Thymus (tissue), 11 donors: Measurements from ENCODE around the gene AMD1. TPM values are rescaled to one million over a fixed set of nuclear protein-coding genes. Genes with fewer than 3 reads are reported as not detected.

Source experiments
- DNase-seq, 9 donors: peaks; one replicate each; pipeline ENCODE4 v3.0.0-alpha.2; 2013; ENCODE audit warnings: low spot score in 9 of 9, low read depth in 6 of 9, missing footprints in 1 of 9
- H3K27ac ChIP-seq, 2 donors: one replicate each; pipeline ENCODE4 v1.5.1; 2013; ENCODE audit warnings: control low read depth in 1 of 2, low read depth in 1 of 2, low read length in 1 of 2, mild to moderate bottlenecking in 1 of 2, moderate library complexity in 1 of 2
- H3K27me3 ChIP-seq, 2 donors: one replicate each; pipeline ENCODE4 v1.5.1; 2013; ENCODE audit warnings: low read length in 1 of 2; ENCODE audit not compliant: control insufficient read depth in 2 of 2, insufficient read depth in 1 of 2
- H3K36me3 ChIP-seq, 2 donors: one replicate each; pipeline ENCODE4 v1.5.1; 2013; ENCODE audit warnings: low read length in 1 of 2, mild to moderate bottlenecking in 1 of 2, moderate library complexity in 1 of 2; ENCODE audit not compliant: control insufficient read depth in 2 of 2, insufficient read depth in 2 of 2
- H3K4me1 ChIP-seq, 2 donors: one replicate each; pipeline ENCODE4 v1.5.1; 2013; ENCODE audit warnings: low read length in 2 of 2; ENCODE audit not compliant: control insufficient read depth in 2 of 2, insufficient read depth in 2 of 2
- H3K4me3 ChIP-seq, 2 donors: one replicate each; pipeline ENCODE4 v1.5.1; 2013; ENCODE audit warnings: low read length in 2 of 2, control low read depth in 1 of 2, mild to moderate bottlenecking in 1 of 2
- H3K9me3 ChIP-seq, 2 donors: one replicate each; pipeline ENCODE4 v1.5.1; 2013; ENCODE audit warnings: low read length in 1 of 2, mild to moderate bottlenecking in 1 of 2; ENCODE audit not compliant: control insufficient read depth in 2 of 2, insufficient read depth in 1 of 2
- WGBS: extraction: QIAGEN DNeasy Blood & Tissue Kit; methylation state at CpG from one replicate; pipeline ENCODE4 v1.1.7; 2013; 5-methylcytosine and 5-hydroxymethylcytosine counted together
- polyA plus RNA-seq: library from polyadenylated mRNA; stranded (reverse); fragments of 200-250 nt; gene quantifications from one replicate; pipeline ENCODE4 v1.2.3, GENCODE V29; 2013
- total RNA-seq: library from RNA; stranded (reverse); fragments of 120-200 nt; gene quantifications from one replicate; pipeline ENCODE4 v1.2.4, GENCODE V29; 2013
- donor health status: healthy.

AMD1 gene
- total and polyA plus RNA-seq, 2 donors = 51.9 to 61.4 TPM

GRCh38 chr6:110875548-110876169 is 1.1 kb downstream of the AMD1 start:
- H3K4me1 ChIP-seq = peaks cover 16 to 24% of the 10 kb centered on the region in 2 donors
- peak in 6 of 9 donors; percentile 38 to 76 (median 50) for DNase-seq
- H3K27me3 ChIP-seq = no peaks in the 10 kb centered on the region
- H3K9me3 ChIP-seq = peaks cover 0 to 3% of the 10 kb centered on the region in 2 donors
- peak overlapping the region; percentile 87 to 94 for H3K27ac ChIP-seq
- H3K4me3 ChIP-seq = peak overlapping the region; percentile 85 to 88
- H3K36me3 ChIP-seq = no peaks in the 10 kb centered on the region
- WGBS = under 1% methylated on average over 61 of the region's 61 CpGs

GRCh38 chr6:110876170-110876773 is 1.7 kb downstream of the AMD1 start:
- Histone ChIP-seq H3K4me3 (peak overlapping the region; percentile 85 to 88), H3K36me3 (no peaks in the 10 kb centered on the region), H3K27me3 (no peaks in the 10 kb centered on the region), H3K4me1 (peaks cover 18 to 25% of the 10 kb centered on the region in 2 donors), H3K27ac (peak overlapping the region; percentile 87 to 94), H3K9me3 (peaks cover 0 to 3% of the 10 kb centered on the region in 2 donors)
- whole genome bisulfite sequencing = under 1% methylated on average over 29 of the region's 29 CpGs
- DNase-seq = peak in 6 of 9 donors; percentile 34 to 70 (median 50)

GRCh38 chr6:110876806-110877564 is 2.4 kb downstream of the AMD1 start:
- H3K4me1 ChIP-seq = peaks cover 18 to 25% of the 10 kb centered on the region in 2 donors
- peak in 3 of 9 donors; percentile 26 to 62 (median 27) for DNase-seq
- H3K4me3 ChIP-seq = peak overlapping the region; percentile 85 to 88
- peak overlapping the region in 1 of 2 donors; percentile 94 for H3K27ac ChIP-seq
- no peaks in the 10 kb centered on the region for H3K36me3 ChIP-seq
- no peaks in the 10 kb centered on the region for H3K27me3 ChIP-seq
- 19% methylated on average over 10 of the region's 10 CpGs for WGBS
- peaks cover 0 to 3% of the 10 kb centered on the region in 2 donors for H3K9me3 ChIP-seq

GRCh38 chr6:110877569-110877968 is 3.0 kb downstream of the AMD1 start:
- Histone ChIP-seq H3K27me3 (no peaks in the 10 kb centered on the region), H3K4me3 (peak overlapping the region; percentile 85 to 88), H3K4me1 (peaks cover 18 to 25% of the 10 kb centered on the region in 2 donors), H3K27ac (peak overlapping the region in 1 of 2 donors; percentile 94), H3K36me3 (no peaks in the 10 kb centered on the region), H3K9me3 (peaks cover 0 to 3% of the 10 kb centered on the region in 2 donors)
- DNase-seq = no peak
- 31% methylated on average over 2 of the region's 2 CpGs for WGBS

- Histone ChIP-seq H3K4me1 (peaks cover 29% of the 10 kb centered on the region in 2 donors), H3K36me3 (peaks cover 0 to 3% of the 10 kb centered on the region in 2 donors), H3K9me3 (peaks cover 0 to 3% of the 10 kb centered on the region in 2 donors), H3K4me3 (peak overlapping the region in 1 of 2 donors; percentile 32), H3K27me3 (no peaks in the 10 kb centered on the region), H3K27ac (peak overlapping the region in 1 of 2 donors; percentile 52)
- 7% methylated on average over 10 of the region's 10 CpGs for WGBS
- peak in 5 of 9 donors; percentile 39 to 73 (median 54) for DNase-seq
Observed at GRCh38 chr6:110878751-110879522, 4.4 kb downstream of the AMD1 start.

GRCh38 chr6:110880651-110881050 is 6.1 kb downstream of the AMD1 start:
- peaks cover 0 to 10% of the 10 kb centered on the region in 2 donors for H3K36me3 ChIP-seq
- DNase-seq = no peak
- H3K9me3 ChIP-seq = no peaks in the 10 kb centered on the region
- H3K27ac ChIP-seq = no peak overlapping the region
- peaks cover 30% of the 10 kb centered on the region in 2 donors for H3K4me1 ChIP-seq
- no peaks in the 10 kb centered on the region for H3K27me3 ChIP-seq
- WGBS = 94% methylated on average over 9 of the region's 9 CpGs
- H3K4me3 ChIP-seq = no peak overlapping the region

GRCh38 chr6:110881546-110882273 is 7.1 kb downstream of the AMD1 start:
- peaks cover 0 to 10% of the 10 kb centered on the region in 2 donors for H3K36me3 ChIP-seq
- no peaks in the 10 kb centered on the region for H3K27me3 ChIP-seq
- H3K9me3 ChIP-seq = no peaks in the 10 kb centered on the region
- H3K4me3 ChIP-seq = no peak overlapping the region
- DNase-seq = no peak
- 89% methylated on average over 9 of the region's 9 CpGs for WGBS
- H3K4me1 ChIP-seq = peaks cover 30% of the 10 kb centered on the region in 2 donors
- H3K27ac ChIP-seq = no peak overlapping the region

- H3K27me3 ChIP-seq = no peaks in the 10 kb centered on the region
- no peak for DNase-seq
- no peaks in the 10 kb centered on the region for H3K9me3 ChIP-seq
- H3K36me3 ChIP-seq = peaks cover 0 to 10% of the 10 kb centered on the region in 2 donors
- WGBS = 91% methylated on average over 1 of the region's 1 CpG
- peaks cover 26 to 29% of the 10 kb centered on the region in 2 donors for H3K4me1 ChIP-seq
- no peak overlapping the region for H3K4me3 ChIP-seq
- H3K27ac ChIP-seq = no peak overlapping the region
Observed at GRCh38 chr6:110882274-110882619, 7.7 kb downstream of the AMD1 start.
